SK-N-SH (cell line): ENCODE measurements around the gene SLC13A2. TPM values are rescaled to one million over a fixed set of nuclear protein-coding genes. Genes with fewer than 3 reads are reported as not detected.
A peak's percentile ranks its signal among the peaks of the same experiment; 100 is the strongest.

Experiments used
- CTCF ChIA-PET: fragments of 300-600, 350-600 bp; formaldehyde crosslinking; extraction: SDS; loops from one replicate; lab custom pipeline; 2021; lab: Yijun Ruan, JAX
- POLR2A ChIA-PET: fragments of 350-600 bp; sonication (Branson Sonifier 250); formaldehyde crosslinking; extraction: SDS; loops from one replicate; lab custom pipeline; 2020; ENCODE audit warnings: antibody characterized with exemption, inconsistent platforms; lab: Yijun Ruan, JAX
- DNase-seq: peaks from one replicate; pipeline ENCODE4 v3.0.0; 2012
- H2AFZ ChIP-seq: fragments of 200-600 bp; sonication (generic); 2 replicates; pipeline ENCODE4 v1.8.1; 2016; ENCODE audit warnings: antibody characterized with exemption, mild to moderate bottlenecking, low read depth
- H3F3A ChIP-seq: fragments of 200-600 bp; sonication (generic); replicated peaks from 2 replicates; pipeline ENCODE3; 2016; ENCODE audit warnings: antibody characterized with exemption, mild to moderate bottlenecking; ENCODE audit not compliant: insufficient read depth
- H3K27ac ChIP-seq, 2 experiments: fragments of 200-500 bp in 1 of 2; fragments of 200-600 bp in 1 of 2; sonication (Bioruptor generic) in 1 of 2; sonication (generic), shearing (Covaris generic) in 1 of 2; 2 replicates each; pipeline versions ENCODE4 v1.5.1 to v1.6.1; 2014 to 2016; ENCODE audit warnings: low read depth in 2 of 2, inconsistent platforms in 1 of 2, low read length in 1 of 2, mild to moderate bottlenecking in 1 of 2, mixed read lengths in 1 of 2
- H3K27me3 ChIP-seq: fragments of 200-600 bp; sonication (generic), shearing (Covaris generic); 2 replicates; pipeline ENCODE4 v1.6.1; 2016; ENCODE audit warnings: mixed run types; ENCODE audit not compliant: insufficient read depth
- H3K36me3 ChIP-seq, 2 experiments: fragments of 200-500 bp in 1 of 2; fragments of 200-600 bp in 1 of 2; sonication (Bioruptor generic) in 1 of 2; sonication (generic) in 1 of 2; replicated peaks in 1 of 2; 2 replicates each; pipeline versions ENCODE3 to v1.5.1; 2014 to 2016; ENCODE audit warnings: low read length in 1 of 2, mild to moderate bottlenecking in 1 of 2; ENCODE audit not compliant: insufficient read depth in 2 of 2, control insufficient read depth in 1 of 2
- H3K4me1 ChIP-seq, 2 experiments: fragments of 200-500 bp in 1 of 2; fragments of 200-600 bp in 1 of 2; sonication (Bioruptor generic) in 1 of 2; sonication (generic), shearing (Covaris generic) in 1 of 2; 2 replicates each; pipeline versions ENCODE4 v1.5.1 to v1.6.1; 2014 to 2016; ENCODE audit warnings: low read depth in 1 of 2, low read length in 1 of 2, mixed run types in 1 of 2; ENCODE audit not compliant: insufficient read depth in 2 of 2, control insufficient read depth in 1 of 2
- H3K4me2 ChIP-seq: fragments of 200-600 bp; sonication (generic), shearing (Covaris generic); 2 replicates; pipeline ENCODE4 v1.6.1; 2017; ENCODE audit warnings: mixed run types
- H3K4me3 ChIP-seq, 2 experiments: fragments of 200-500 bp in 1 of 2; fragments of 200-600 bp in 1 of 2; sonication (Bioruptor generic) in 1 of 2; sonication (generic), shearing (Covaris generic) in 1 of 2; 2 replicates each; pipeline versions ENCODE4 v1.5.1 to v1.8.1; 2014 to 2016; ENCODE audit warnings: low read depth in 2 of 2, inconsistent platforms in 1 of 2, low read length in 1 of 2, mild to moderate bottlenecking in 1 of 2, mixed read lengths in 1 of 2, moderate library complexity in 1 of 2
- H3K79me2 ChIP-seq: fragments of 200-600 bp; sonication (generic); 2 replicates; pipeline ENCODE4 v1.8.1; 2017; ENCODE audit warnings: mild to moderate bottlenecking; ENCODE audit not compliant: insufficient read depth
- H3K9ac ChIP-seq: fragments of 200-600 bp; sonication (generic); 2 replicates; pipeline ENCODE4 v1.6.1; 2017; ENCODE audit warnings: mixed run types
- H3K9me2 ChIP-seq: fragments of 200-600 bp; sonication (generic); 2 replicates; pipeline ENCODE4 v1.6.1; 2017; ENCODE audit warnings: mixed run types
- H3K9me3 ChIP-seq: fragments of 200-600 bp; sonication (generic); 2 replicates; pipeline ENCODE4 v1.6.1; 2017; ENCODE audit warnings: mixed run types, mild to moderate bottlenecking, moderate library complexity
- H4K20me1 ChIP-seq: fragments of 200-600 bp; sonication (generic); 2 replicates; pipeline ENCODE4 v1.6.1; 2017; ENCODE audit warnings: mild to moderate bottlenecking, mixed run types; ENCODE audit not compliant: insufficient read depth
- CHD2 ChIP-seq: fragments of 150-350 bp; IDR thresholded peaks from 2 replicates; pipeline ENCODE4 v1.6.1; 2018; ENCODE audit warnings: low read length; ENCODE audit not compliant: partially characterized antibody
- ELF1 ChIP-seq: IDR thresholded peaks from 2 replicates; pipeline ENCODE4 v1.4.0; 2012
- FOSL2 ChIP-seq: IDR thresholded peaks from 2 replicates; pipeline ENCODE4 v1.4.0; 2012; ENCODE audit warnings: low read depth, mild to moderate bottlenecking, moderate library complexity, borderline replicate concordance
- FOXM1 ChIP-seq: IDR thresholded peaks from 2 replicates; pipeline ENCODE4 v1.4.0; 2012; ENCODE audit warnings: low read depth, mild to moderate bottlenecking
- GABPA ChIP-seq: IDR thresholded peaks from 2 replicates; pipeline ENCODE4 v1.4.0; 2012; ENCODE audit warnings: low read depth, mild to moderate bottlenecking
- MXI1 ChIP-seq: IDR thresholded peaks from 2 replicates; pipeline ENCODE4 v1.6.1; 2012; ENCODE audit warnings: mild to moderate bottlenecking, low read depth, low read length, improper control_type of control experiment
- NRF1 ChIP-seq: IDR thresholded peaks from 2 replicates; pipeline ENCODE4 v1.6.1; 2012; ENCODE audit warnings: low read depth, mild to moderate bottlenecking, low read length
- SIN3A ChIP-seq: IDR thresholded peaks from 2 replicates; pipeline ENCODE4 v1.6.1; 2012; ENCODE audit warnings: low read depth, mild to moderate bottlenecking, low read length, moderate library complexity, borderline replicate concordance
- TEAD4 ChIP-seq: IDR thresholded peaks from 2 replicates; pipeline ENCODE4 v1.4.0; 2012; ENCODE audit warnings: mild to moderate bottlenecking, borderline replicate concordance; ENCODE audit not compliant: insufficient read depth
- WGBS: methylation state at CpG from one replicate; pipeline ENCODE4 v1.1.6; 2017; ENCODE audit warnings: low lambda C conversion rate; 5-methylcytosine and 5-hydroxymethylcytosine counted together
- polyA plus RNA-seq, 3 experiments: library from polyadenylated mRNA; depleted of rRNA; stranded (reverse); fragments of >200 nt; gene quantifications; 2 replicates each; pipeline ENCODE4 v1.2.3, GENCODE V29; 2012
- TF ChIP-seq, protein P1 (sequence below): fragments of 150-350 bp; IDR thresholded peaks from 2 replicates; pipeline ENCODE4 v1.6.1; 2016; ENCODE audit warnings: mild to moderate bottlenecking, low read depth, low read length
- TF ChIP-seq, protein P2 (sequence below): IDR thresholded peaks from 2 replicates; pipeline ENCODE4 v1.4.0; 2012; ENCODE audit warnings: low read depth
- TF ChIP-seq, protein P3 (sequence below): IDR thresholded peaks from 2 replicates; pipeline ENCODE4; 2012
- TF ChIP-seq, protein P4 (sequence below): IDR thresholded peaks from 2 replicates; pipeline ENCODE4 v1.4.0; 2012; ENCODE audit warnings: low read depth, borderline replicate concordance

Gene SLC13A2
- polyA plus RNA-seq, 1 of the 3 experiments (the other 2 are of a cell fraction): not detected

DNA sequence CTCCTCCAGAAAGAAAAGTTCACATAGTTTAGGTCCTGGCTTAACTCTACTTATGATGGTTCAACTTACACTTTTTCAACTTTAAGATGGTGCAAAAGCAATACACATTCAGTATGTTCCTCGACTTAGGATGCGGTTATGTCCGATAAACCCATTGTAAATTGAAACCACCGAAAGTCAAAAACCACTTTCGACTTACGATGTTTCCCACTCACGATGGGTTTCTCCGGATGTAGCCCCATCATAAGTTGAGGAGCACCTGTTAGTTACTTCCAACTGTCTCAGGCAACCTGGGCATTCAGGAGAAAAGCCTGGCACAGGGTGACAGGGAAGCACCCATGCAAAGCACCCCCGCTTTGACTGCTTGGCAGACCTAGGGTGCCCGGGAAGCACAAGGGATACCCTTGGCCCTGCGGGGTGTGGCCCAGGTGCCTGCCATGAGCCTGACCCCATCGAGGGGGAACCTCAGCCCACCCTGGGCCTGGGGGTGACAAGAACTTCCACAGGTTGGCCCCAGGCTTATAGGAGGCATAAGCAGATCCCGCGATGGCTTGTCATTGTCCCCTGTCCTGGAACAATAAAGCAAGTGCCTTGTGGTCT lies 65.0 kb downstream of the SLC13A2 start:
- Histone ChIP-seq H3K4me3 (no peak overlapping the region), H3K4me2 (no peak overlapping the region), H3K27me3 (no peaks in the 10 kb centered on the region), H3K27ac (no peak overlapping the region), H3F3A (no peaks in the 10 kb centered on the region), H4K20me1 (no peaks in the 10 kb centered on the region), H3K9me3 (no peaks in the 10 kb centered on the region), H3K36me3 (no peaks in the 10 kb centered on the region), H3K79me2 (no peaks in the 10 kb centered on the region), H3K9me2 (no peaks in the 10 kb centered on the region), H3K4me1 (no peaks in the 10 kb centered on the region), H3K9ac (no peak overlapping the region), H2AFZ (no peak overlapping the region)
- DNase-seq: no peak
- ChIA-PET CTCF (interaction anchor here (1.9 to 7.9 kb wide), 2 partner anchors 43 to 54 kb away, joined by 6 to 117 read pairs; no protein-coding TSS in a partner anchor), POLR2A (no interaction called here)
- WGBS: 71% methylated on average over 12 of the region's 14 CpGs
- TF ChIP-seq SIN3A: no peak
- TF ChIP-seq CHD2: no peak
- no peak for TF ChIP-seq ELF1
- no peak for TF ChIP-seq MXI1
- TF ChIP-seq NRF1: no peak
- TF ChIP-seq TEAD4: no peak
- TF ChIP-seq FOXM1: no peak

DNA sequence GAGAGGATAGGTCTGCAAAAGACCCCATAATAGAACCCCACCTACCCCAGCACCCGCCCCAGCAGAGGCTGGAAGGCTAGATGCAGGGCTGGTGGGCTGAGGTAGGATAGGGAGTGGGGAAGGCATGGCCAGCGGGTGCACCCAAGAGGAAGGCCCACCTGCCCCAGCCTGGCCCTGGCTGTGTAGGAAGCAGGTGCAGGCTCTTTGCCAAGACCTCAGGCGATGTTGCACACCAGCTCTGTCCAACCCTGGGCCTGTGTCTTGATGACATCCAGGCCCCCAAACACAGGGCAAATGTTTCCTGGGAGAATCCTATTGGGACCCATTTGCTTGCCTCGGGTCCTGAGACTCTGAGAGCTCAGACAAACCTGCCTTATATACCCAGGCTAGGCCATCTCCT lies 66.8 kb downstream of the SLC13A2 start:
- POLR2A ChIA-PET: no interaction called here
- Histone ChIP-seq H3K27me3 (no peaks in the 10 kb centered on the region), H3K4me2 (no peak overlapping the region), H2AFZ (no peak overlapping the region), H3K9ac (no peak overlapping the region), H3K79me2 (no peaks in the 10 kb centered on the region), H3K4me1 (no peaks in the 10 kb centered on the region), H3K9me2 (no peaks in the 10 kb centered on the region), H3F3A (no peaks in the 10 kb centered on the region), H3K9me3 (no peaks in the 10 kb centered on the region), H3K36me3 (no peaks in the 10 kb centered on the region), H3K4me3 (no peak overlapping the region), H3K27ac (no peak overlapping the region), H4K20me1 (no peaks in the 10 kb centered on the region)
- TF ChIP-seq NRF1 (no peak), TEAD4 (no peak)
- TF ChIP-seq, protein P1, sequence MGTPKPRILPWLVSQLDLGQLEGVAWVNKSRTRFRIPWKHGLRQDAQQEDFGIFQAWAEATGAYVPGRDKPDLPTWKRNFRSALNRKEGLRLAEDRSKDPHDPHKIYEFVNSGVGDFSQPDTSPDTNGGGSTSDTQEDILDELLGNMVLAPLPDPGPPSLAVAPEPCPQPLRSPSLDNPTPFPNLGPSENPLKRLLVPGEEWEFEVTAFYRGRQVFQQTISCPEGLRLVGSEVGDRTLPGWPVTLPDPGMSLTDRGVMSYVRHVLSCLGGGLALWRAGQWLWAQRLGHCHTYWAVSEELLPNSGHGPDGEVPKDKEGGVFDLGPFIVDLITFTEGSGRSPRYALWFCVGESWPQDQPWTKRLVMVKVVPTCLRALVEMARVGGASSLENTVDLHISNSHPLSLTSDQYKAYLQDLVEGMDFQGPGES: no peak
- CTCF ChIA-PET: interaction anchor here (0.7 to 7.9 kb wide), 25 partner anchors 8 to 647 kb away, joined by 3 to 117 read pairs (median 5); partner anchors contain the start of genes FOXN1, LYRM9, PIGS and UNC119
- WGBS: 53% methylated on average over 4 of the region's 4 CpGs
- DNase-seq: peak; percentile 21

DNA sequence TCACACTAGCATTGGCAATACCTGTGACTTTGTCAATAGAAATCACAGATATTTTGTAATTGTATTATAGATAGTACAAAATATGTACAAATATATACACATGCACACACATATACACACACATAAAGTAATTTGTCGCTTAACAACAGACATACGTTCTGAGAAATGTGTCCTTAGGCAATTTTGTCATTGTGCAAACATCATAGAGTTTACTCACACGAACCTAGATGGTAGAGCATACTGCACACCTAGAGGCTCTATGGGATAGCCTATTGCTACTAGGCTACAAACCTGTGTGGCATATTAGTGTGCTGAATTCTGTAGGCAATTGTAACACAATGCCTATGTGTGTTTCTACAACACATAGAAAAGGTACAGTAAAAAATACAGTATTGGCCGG lies 68.0 kb downstream of the SLC13A2 start:
- Histone ChIP-seq H3K27ac (no peak overlapping the region), H3K9me3 (no peaks in the 10 kb centered on the region), H3K4me2 (no peak overlapping the region), H4K20me1 (no peaks in the 10 kb centered on the region), H3F3A (no peaks in the 10 kb centered on the region), H3K27me3 (no peaks in the 10 kb centered on the region), H3K4me3 (no peak overlapping the region), H2AFZ (0 out of 2 replicates have a peak overlapping the region, but pooled peaks have one; percentile 3), H3K36me3 (peaks cover 0 to 2% of the 10 kb centered on the region in 2 experiments), H3K9me2 (no peaks in the 10 kb centered on the region), H3K9ac (no peak overlapping the region), H3K79me2 (no peaks in the 10 kb centered on the region), H3K4me1 (no peaks in the 10 kb centered on the region)
- ChIA-PET POLR2A (no interaction called here), CTCF (interaction anchor here (0.8 to 7.9 kb wide), 21 partner anchors 9 to 136 kb away, joined by 3 to 117 read pairs (median 5); partner anchors contain the start of genes ALDOC and UNC119)
- 76% methylated on average over 4 of the region's 4 CpGs for WGBS
- no peak for DNase-seq
- TF ChIP-seq, protein P2, sequence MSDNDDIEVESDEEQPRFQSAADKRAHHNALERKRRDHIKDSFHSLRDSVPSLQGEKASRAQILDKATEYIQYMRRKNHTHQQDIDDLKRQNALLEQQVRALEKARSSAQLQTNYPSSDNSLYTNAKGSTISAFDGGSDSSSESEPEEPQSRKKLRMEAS: no peak
- TF ChIP-seq, protein P3, sequence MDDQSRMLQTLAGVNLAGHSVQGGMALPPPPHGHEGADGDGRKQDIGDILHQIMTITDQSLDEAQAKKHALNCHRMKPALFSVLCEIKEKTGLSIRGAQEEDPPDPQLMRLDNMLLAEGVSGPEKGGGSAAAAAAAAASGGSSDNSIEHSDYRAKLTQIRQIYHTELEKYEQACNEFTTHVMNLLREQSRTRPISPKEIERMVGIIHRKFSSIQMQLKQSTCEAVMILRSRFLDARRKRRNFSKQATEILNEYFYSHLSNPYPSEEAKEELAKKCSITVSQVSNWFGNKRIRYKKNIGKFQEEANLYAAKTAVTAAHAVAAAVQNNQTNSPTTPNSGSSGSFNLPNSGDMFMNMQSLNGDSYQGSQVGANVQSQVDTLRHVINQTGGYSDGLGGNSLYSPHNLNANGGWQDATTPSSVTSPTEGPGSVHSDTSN: no peak
- TF ChIP-seq GABPA: no peak
- TF ChIP-seq, protein P4, sequence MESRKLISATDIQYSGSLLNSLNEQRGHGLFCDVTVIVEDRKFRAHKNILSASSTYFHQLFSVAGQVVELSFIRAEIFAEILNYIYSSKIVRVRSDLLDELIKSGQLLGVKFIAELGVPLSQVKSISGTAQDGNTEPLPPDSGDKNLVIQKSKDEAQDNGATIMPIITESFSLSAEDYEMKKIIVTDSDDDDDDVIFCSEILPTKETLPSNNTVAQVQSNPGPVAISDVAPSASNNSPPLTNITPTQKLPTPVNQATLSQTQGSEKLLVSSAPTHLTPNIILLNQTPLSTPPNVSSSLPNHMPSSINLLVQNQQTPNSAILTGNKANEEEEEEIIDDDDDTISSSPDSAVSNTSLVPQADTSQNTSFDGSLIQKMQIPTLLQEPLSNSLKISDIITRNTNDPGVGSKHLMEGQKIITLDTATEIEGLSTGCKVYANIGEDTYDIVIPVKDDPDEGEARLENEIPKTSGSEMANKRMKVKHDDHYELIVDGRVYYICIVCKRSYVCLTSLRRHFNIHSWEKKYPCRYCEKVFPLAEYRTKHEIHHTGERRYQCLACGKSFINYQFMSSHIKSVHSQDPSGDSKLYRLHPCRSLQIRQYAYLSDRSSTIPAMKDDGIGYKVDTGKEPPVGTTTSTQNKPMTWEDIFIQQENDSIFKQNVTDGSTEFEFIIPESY: no peak
- TF ChIP-seq FOSL2: no peak
